HL-60/S4 treated with phorbol 12-myristate 13-acetate at 8.2 ng/mL for 4 days and 3 days (cell line): ENCODE data around the gene JPH3.
"Not testable (repeated sequence)": the region's sequence is repeated elsewhere in the genome, so short reads cannot be mapped to it uniquely, and the experiment has no call there.

Experiments
- in situ Hi-C: fragments of 300-500 bp; cut with MboI; formaldehyde crosslinking; loops from 2 replicates; pipeline ENCODE4 v1.15.0; 2022; ENCODE audit warnings: low sequenced_read_pairs

Gene JPH3

GRCh38 chr16:87678618-87679017 lies 76.3 kb downstream of the JPH3 start:
- in situ Hi-C loops, result no loop called here

DNA sequence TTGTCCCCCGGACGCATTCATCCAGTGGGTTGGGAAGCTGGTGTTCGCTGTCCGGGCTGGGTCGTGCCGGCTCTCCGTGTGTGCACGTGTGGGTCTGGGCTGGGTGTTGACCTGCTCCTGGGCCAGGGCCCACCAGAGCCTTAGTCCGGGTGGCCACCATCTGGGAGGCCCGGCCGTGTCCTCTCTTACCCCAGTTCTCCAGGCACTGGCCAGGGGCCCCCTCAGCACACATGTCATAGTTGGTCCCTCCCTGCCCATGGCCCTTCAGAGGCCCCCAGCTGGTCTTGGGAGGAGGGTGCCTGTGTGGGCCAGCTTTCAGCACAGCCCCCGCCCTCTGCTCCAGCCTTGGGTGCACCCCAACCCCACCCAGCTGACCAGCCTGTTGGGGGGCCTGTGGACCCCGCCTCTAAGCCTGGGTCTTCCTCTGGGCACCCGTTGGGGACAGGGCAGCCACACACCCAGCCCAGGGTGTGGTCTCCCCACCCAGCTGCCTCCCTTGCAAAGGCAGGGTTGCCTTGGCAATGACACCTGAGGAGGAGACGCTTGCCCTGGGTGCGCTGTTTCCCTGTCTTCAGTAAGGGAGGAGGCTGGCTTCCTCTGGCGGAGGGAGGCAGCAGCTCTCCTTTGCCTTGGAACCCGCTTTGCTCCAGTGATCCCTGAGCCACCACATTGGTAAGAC lies 77.4 kb downstream of the JPH3 start:
- in situ Hi-C loops, result no loop called here

DNA sequence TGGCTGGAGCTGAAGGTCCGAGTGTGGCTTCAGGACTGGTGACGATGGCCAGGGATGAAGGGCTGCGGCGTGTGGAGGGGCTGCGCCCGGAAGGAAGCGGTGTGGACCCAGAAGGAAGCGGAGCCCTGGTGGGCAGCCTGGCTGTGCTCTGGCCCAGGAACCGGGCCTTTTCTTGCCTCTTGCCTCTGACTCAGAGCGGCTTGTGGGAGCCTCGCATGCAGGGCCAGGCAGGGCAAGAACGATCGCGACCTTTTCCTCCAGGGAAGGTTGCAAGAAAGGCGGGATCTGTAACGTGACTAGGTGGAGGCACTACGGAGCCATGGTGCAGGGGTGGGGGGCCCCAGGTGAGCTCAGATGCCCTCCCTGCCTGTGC lies 78.0 kb downstream of the JPH3 start:
- in situ Hi-C loops, result no loop called here

- in situ Hi-C loops, result not testable (repeated sequence)
Observed at GRCh38 chr16:87681051-87681602, 78.8 kb downstream of the JPH3 start.

- in situ Hi-C loops, result no loop called here
Observed at GRCh38 chr16:87681981-87682570, 79.8 kb downstream of the JPH3 start.

- in situ Hi-C loops, result no loop called here
Observed at GRCh38 chr16:87682852-87683399, 80.6 kb downstream of the JPH3 start.

GRCh38 chr16:87684106-87684677 lies 81.9 kb downstream of the JPH3 start:
- in situ Hi-C loops, result no loop called here

DNA sequence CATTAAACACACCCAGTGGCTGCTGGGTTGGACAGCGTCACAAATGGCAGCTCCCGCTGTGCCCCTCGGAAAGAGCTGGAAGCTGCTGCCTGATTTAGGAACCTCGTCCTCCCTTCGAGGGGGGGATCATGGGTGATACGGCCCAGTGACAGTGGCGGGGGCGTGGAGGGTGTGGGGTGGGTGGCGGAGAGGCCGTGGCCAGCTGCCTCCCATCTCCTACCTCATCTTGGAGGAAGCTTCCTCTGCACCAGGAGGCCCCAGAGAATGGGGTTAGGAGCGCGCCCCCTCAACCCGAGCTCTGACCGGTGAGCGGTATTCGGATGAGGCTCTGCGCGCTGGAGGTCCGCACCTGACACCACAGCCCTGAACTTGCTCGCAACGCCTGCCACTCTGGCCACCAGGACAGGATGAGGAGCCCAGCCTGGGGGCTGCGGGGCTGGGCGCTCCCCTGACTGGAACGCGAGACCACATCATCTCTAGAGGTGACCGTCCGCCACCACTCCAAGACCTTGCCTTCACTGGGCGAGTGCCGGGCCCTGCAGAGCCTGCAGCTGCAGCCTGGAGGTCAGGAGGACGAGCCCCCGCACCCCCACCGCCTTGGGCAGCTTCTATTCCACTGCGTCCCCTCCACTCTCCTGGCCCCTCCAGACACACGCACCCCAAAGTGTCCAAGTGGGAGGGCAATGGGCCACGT lies 82.5 kb downstream of the JPH3 start:
- in situ Hi-C loops, result no loop called here

DNA sequence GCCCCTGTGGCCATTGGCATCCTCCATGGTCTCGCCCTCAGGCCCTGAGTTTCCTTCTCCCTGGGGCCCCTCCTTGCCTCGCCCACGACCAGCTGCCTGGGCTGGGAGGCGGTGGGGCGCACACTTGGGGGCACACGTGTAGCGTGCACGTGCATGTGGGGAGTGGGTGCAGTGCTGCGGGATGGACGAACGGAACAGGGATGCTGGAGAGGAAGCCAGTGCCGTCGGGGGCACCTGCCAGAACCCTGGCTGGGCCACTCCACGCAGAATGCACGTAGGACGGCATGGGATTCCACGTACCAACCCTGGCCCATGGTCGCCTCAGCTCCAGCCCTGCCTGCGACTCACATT lies 83.1 kb downstream of the JPH3 start:
- in situ Hi-C loops, result no loop called here

DNA sequence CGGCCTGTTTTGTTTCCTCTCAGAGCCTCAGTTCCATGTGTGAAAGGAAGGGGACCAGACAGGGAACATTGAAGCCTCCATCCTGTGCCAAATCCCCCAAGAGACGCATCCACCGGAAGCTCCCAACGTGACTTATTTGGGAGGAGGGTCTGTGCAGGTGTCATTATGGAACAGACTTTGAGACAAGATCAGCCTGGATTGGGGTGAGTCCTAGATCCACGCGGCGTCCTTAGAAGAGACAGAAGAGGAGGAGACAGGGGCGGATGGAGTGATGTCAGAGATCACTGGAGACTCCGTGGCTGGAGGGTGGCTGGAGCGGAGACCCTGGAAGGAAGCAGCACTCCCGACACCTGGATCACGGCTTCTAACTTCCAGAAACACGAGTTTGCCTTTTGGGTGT lies 83.5 kb downstream of the JPH3 start:
- in situ Hi-C loops, result no loop called here

GRCh38 chr16:87686697-87687096 lies 84.4 kb downstream of the JPH3 start:
- in situ Hi-C loops, result no loop called here

DNA sequence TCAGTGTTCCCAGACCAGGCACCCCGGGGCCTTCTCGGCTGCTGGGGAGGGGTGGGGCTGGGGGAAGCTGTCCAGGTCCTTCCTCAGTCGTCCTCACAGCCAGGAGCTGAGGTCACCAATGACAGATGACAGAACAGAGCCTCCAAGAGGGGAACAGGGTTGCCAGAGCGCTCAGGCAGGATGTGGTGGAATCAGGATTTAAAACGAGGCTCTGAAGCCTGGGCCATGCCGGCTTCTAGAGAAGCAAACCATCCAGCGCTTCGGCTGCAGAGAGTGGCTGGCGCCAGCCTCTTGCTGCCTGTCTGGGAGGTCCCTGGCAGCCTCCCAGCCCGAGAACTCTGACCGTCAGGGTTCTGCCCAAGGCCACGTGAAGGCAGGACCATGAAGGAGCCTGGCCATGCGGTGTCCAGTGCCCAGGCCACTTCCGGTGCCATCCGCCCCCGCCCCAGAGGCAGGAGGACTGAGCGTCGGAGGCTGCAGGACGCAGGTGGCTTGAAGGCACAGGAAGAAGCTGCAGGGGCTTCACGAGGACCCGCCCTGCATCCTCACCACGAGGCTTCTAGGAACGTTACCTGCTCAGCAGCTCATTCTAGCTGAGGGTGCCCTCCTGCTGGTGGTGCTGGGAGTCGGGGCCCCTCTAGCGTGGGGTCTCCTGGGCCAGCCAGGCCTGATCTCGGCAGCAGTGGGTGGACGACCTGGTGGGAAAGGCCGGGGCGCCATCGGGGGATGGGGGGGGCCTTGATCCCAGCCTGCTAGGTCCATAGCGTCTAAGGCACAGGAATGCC lies 85.0 kb downstream of the JPH3 start:
- in situ Hi-C loops, result no loop called here

- in situ Hi-C loops, result no loop called here
Observed at GRCh38 chr16:87687998-87688529, 85.8 kb downstream of the JPH3 start.

- in situ Hi-C loops, result no loop called here
Observed at GRCh38 chr16:87688876-87689815, 86.8 kb downstream of the JPH3 start.

GRCh38 chr16:87689956-87690465 lies 87.7 kb downstream of the JPH3 start:
- in situ Hi-C loops, result no loop called here

DNA sequence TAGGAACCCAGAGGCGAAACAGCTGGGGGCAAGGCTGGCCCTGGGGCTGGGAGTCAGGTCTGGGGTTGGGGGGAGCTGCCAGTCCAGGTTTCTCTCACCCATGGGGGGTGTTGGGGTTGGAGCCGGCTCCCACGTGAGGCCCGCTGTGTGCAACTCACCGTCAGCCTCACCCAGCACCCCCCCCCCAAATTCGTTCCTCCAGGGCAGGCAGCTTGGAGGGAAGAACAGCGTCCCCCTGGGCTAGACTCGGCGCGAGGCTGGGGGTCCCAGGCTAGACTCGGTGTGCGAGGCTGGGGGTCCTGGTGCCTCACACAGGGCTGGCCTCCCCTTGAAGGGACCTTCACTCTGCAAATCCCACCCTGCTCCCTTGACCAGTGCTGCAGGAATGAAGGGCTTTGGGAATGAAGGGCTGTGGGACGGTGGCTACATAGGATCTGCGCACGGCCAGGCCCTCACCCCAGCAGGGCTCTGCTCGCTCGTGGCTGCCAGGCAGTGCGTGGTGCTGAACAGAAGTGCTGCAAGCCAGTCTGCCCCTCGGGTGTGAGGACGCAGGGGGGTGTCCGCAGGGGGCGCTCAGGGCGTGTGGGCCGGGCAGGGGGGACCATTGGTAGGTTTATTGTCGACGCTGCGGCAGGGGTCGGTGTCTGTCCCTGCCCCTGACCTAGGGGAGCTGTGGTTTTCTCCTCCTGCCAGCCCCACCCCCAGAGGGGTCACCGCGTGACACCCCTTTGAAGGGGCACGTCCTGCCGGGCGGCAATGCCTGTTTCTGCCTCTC lies 88.8 kb downstream of the JPH3 start:
- in situ Hi-C loops, result no loop called here

GRCh38 chr16:87691686-87692079 lies 89.4 kb downstream of the JPH3 start:
- in situ Hi-C loops, result no loop called here

- in situ Hi-C loops, result no loop called here
Observed at GRCh38 chr16:87692176-87692575, 89.9 kb downstream of the JPH3 start.
